KMS-11 (cell line): ENCODE data around the gene RAB1B.
"Not testable (repeated sequence)": the region's sequence is repeated elsewhere in the genome, so short reads cannot be mapped to it uniquely, and the experiment has no call there.

ENCODE experiments used
- H2AFZ ChIP-seq: fragments of 200-600 bp; sonication (generic); 2 replicates; pipeline ENCODE4 v1.6.1; 2016; ENCODE audit warnings: antibody characterized with exemption, mixed run types, low read depth
- H3K27ac ChIP-seq: fragments of 200-600 bp; sonication (generic); 2 replicates; pipeline ENCODE4 v1.6.1; 2016; ENCODE audit warnings: mild to moderate bottlenecking, mixed run types
- H3K27me3 ChIP-seq: fragments of 200-600 bp; sonication (generic); 2 replicates; pipeline ENCODE4 v1.6.1; 2017; ENCODE audit warnings: mild to moderate bottlenecking, low read depth, mixed run types, moderate library complexity; ENCODE audit not compliant: insufficient read depth
- H3K36me3 ChIP-seq: fragments of 200-600 bp; sonication (generic); 2 replicates; pipeline ENCODE4 v1.6.1; 2017; ENCODE audit warnings: mild to moderate bottlenecking, mixed run types; ENCODE audit not compliant: insufficient read depth
- H3K4me1 ChIP-seq: fragments of 200-600 bp; sonication (generic); 2 replicates; pipeline ENCODE4 v1.6.1; 2016; ENCODE audit warnings: mild to moderate bottlenecking, low read depth, mixed run types; ENCODE audit not compliant: poor library complexity, severe bottlenecking
- H3K4me2 ChIP-seq: fragments of 200-600 bp; sonication (generic); 2 replicates; pipeline ENCODE4 v1.7.0; 2016; ENCODE audit warnings: mild to moderate bottlenecking, mixed run types
- H3K4me3 ChIP-seq: fragments of 200-600 bp; sonication (generic); IDR thresholded peaks from 2 replicates; pipeline ENCODE4 v1.6.1; 2017; ENCODE audit warnings: low read depth, low read length, mixed read lengths; ENCODE audit not compliant: insufficient read depth
- H3K79me2 ChIP-seq: fragments of 200-600 bp; sonication (generic); 2 replicates; pipeline ENCODE4 v1.6.1; 2016; ENCODE audit warnings: low read depth, mixed run types; ENCODE audit not compliant: insufficient read depth
- H3K9ac ChIP-seq: fragments of 200-600 bp; sonication (generic); 2 replicates; pipeline ENCODE4 v1.6.1; 2016; ENCODE audit warnings: mild to moderate bottlenecking, mixed run types
- H4K20me1 ChIP-seq: fragments of 200-600 bp; sonication (generic); 2 replicates; pipeline ENCODE4 v1.6.1; 2016; ENCODE audit warnings: mild to moderate bottlenecking, mixed run types; ENCODE audit not compliant: insufficient read depth
- CTCF ChIP-seq: fragments of 200-600 bp; sonication (generic); conservative IDR thresholded peaks from 2 replicates; pipeline ENCODE4 v1.6.1; 2017; ENCODE audit warnings: low read depth, mild to moderate bottlenecking, antibody characterized with exemption, low read length, moderate library complexity, mixed read lengths

RAB1B gene

GRCh38 chr11:66247295-66247694, 21.1 kb upstream of the RAB1B start:
- Histone ChIP-seq H3K9ac (no peak overlapping the region), H3K79me2 (no peaks in the 10 kb centered on the region), H3K4me1 (peaks cover 4% of the 10 kb centered on the region), H3K4me2 (no peak overlapping the region), H2AFZ (no peak overlapping the region), H3K4me3 (no peak overlapping the region), H3K27ac (no peak overlapping the region), H4K20me1 (no peaks in the 10 kb centered on the region), H3K27me3 (no peaks in the 10 kb centered on the region), H3K36me3 (no peaks in the 10 kb centered on the region)
- TF ChIP-seq CTCF: no peak

DNA sequence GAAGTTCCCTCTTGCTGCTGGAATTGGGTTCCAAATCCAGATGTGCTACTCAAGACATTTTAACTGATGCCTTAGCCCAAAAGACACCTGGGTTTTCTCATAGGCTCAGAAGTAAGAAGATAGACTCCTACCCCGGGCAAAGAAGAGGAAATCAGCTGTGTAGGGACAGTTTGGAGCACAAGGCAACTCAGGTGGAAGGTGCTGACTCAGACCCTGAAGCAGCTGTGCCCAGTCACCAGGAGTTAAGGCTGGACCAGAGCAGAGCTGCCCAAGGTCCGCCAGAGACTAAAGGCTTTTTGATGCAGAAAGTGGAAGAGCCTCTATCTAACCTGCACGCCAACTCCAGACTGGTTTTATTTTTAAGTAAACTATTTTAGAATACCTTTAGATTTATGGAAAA, 20.6 kb upstream of the RAB1B start:
- Histone ChIP-seq H2AFZ (no peak overlapping the region), H4K20me1 (no peaks in the 10 kb centered on the region), H3K36me3 (no peaks in the 10 kb centered on the region), H3K4me1 (no peaks in the 10 kb centered on the region), H3K27ac (no peak overlapping the region), H3K9ac (no peak overlapping the region), H3K4me3 (no peak overlapping the region), H3K4me2 (no peak overlapping the region), H3K27me3 (no peaks in the 10 kb centered on the region), H3K79me2 (no peaks in the 10 kb centered on the region)
- no peak for TF ChIP-seq CTCF

DNA sequence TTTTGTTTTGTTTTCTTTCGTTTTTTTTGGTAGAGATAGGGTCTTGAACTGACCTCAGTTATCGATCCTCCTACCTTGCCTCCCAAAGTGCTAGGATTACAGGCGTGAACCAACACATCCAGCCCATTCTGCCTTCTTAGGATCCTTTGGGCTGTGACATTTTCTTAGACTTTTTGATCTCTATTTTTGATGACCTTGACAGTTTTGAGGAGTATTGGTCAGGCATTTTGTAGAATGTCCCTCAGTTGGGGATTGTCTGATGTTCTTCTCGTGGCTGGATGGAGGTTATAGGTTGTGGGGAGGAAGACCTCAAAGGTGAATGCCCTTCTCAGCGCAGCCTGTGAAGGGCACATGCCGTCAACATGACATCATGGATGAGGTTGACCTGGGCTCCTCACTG, 19.5 kb upstream of the RAB1B start:
- H3K27me3 ChIP-seq: no peaks in the 10 kb centered on the region
- TF ChIP-seq CTCF: no peak

GRCh38 chr11:66251809-66252208, 16.6 kb upstream of the RAB1B start:
- no peaks in the 10 kb centered on the region for H3K27me3 ChIP-seq
- peaks cover 9% of the 10 kb centered on the region for H3K4me1 ChIP-seq
- no peaks in the 10 kb centered on the region for H3K36me3 ChIP-seq
- H3K4me2 ChIP-seq: no peak overlapping the region
- H3K4me3 ChIP-seq: no peak overlapping the region
- no peak for TF ChIP-seq CTCF
- H3K9ac ChIP-seq: no peak overlapping the region
- H4K20me1 ChIP-seq: no peaks in the 10 kb centered on the region
- no peak overlapping the region for H3K27ac ChIP-seq
- no peaks in the 10 kb centered on the region for H3K79me2 ChIP-seq
- no peak overlapping the region for H2AFZ ChIP-seq

More for the DNA sequence above, 19.5 kb upstream of the RAB1B start:
- Histone ChIP-seq H4K20me1 (no peaks in the 10 kb centered on the region), H3K27ac (no peak overlapping the region), H3K9ac (no peak overlapping the region), H3K4me3 (no peak overlapping the region), H3K4me2 (no peak overlapping the region), H2AFZ (no peak overlapping the region), H3K36me3 (no peaks in the 10 kb centered on the region), H3K4me1 (no peaks in the 10 kb centered on the region), H3K79me2 (no peaks in the 10 kb centered on the region)

DNA sequence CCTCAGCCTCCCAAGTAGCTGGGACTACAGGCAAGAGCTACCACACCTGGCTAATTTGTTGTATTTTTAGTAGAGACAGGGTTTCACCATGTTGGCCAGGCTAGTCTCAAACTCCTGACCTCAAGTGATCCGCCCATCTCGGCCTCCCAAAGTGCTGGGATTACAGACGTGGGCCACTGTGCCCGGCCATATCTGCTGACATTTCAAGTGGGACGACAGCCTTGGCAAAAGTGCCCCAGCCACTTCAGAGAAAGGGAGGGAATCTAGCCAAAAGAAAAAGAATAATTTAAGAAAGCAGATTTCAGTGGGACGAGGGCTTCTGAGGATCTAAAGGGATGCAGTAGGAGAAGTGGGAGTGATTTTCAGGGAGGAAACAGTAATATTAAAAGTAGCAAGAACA, 15.4 kb upstream of the RAB1B start:
- not testable (repeated sequence) for H3K79me2 ChIP-seq, H2AFZ ChIP-seq, H3K4me2 ChIP-seq, H4K20me1 ChIP-seq, H3K36me3 ChIP-seq, H3K9ac ChIP-seq, H3K27me3 ChIP-seq, H3K4me3 ChIP-seq, H3K27ac ChIP-seq, H3K4me1 ChIP-seq
